Measurements from ENCODE around the gene LIMS1.
A peak's percentile ranks its signal among the peaks of the same experiment; 100 is the strongest.

Gene LIMS1

GRCh38 chr2:108594982-108595464 is 60.8 kb downstream of the LIMS1 start:
- no peak for TF ChIP-seq ZBTB7A (IDR thresholded peaks at IDR 0.05; ENCODE audit: low read depth)
- peak; percentile 23; the same call in 1 of the 2 replicates for TF ChIP-seq NFIC (IDR thresholded peaks at IDR 0.05)
- TF ChIP-seq TAF1 (IDR thresholded peaks at IDR 0.05; ENCODE audit: low read depth), result no peak
- no peak for TF ChIP-seq EGR1 (IDR thresholded peaks at IDR 0.05)
- TF ChIP-seq REST (IDR thresholded peaks at IDR 0.05; ENCODE audit: low read depth), result no peak
- 0 out of 2 replicates have a peak, but pooled peaks have one; percentile 21 for TF ChIP-seq TEAD4 (IDR thresholded peaks at IDR 0.05)

- peak; percentile 17; the same call in 1 of the 2 replicates for TF ChIP-seq RAD21 (IDR thresholded peaks at IDR 0.05; ENCODE audit: low read depth)
Measured at GRCh38 chr2:108597105-108597744, 63.0 kb downstream of the LIMS1 start.

DNA sequence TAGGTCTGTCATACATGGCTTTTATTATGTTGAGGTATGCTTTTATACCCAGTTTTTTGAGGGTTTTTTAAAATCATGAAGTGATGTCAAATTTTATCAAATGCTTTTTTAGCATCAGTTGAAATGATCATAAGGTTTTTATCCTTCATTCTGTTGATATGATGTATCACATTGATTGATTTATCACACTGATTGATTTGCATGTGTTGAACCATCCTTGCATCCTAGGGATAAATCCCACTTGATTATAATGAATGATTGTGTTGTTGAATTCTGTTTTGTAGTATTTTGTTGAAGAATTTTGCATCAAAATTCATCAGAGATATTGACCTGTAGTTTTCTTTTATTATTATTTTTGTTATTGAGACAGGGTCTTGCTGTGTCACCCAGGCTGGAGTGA is 68.2 kb downstream of the LIMS1 start:
- TF ChIP-seq FOXM1 (IDR thresholded peaks at IDR 0.05; ENCODE audit: borderline replicate concordance, low read depth), result no peak

- TF ChIP-seq TAF1 (IDR thresholded peaks at IDR 0.05; ENCODE audit: low read depth) (no peak), CREB1 (IDR thresholded peaks at IDR 0.05; ENCODE audit: low read depth) (no peak), EGR1 (IDR thresholded peaks at IDR 0.05) (no peak), CEBPB (IDR thresholded peaks at IDR 0.05) (no peak), USF1 (IDR thresholded peaks at IDR 0.05) (no peak), YY1 (IDR thresholded peaks at IDR 0.05; ENCODE audit: low read depth) (no peak), RAD21 (IDR thresholded peaks at IDR 0.05; ENCODE audit: low read depth) (no peak), MAX (IDR thresholded peaks at IDR 0.05) (no peak), ZBTB7A (IDR thresholded peaks at IDR 0.05; ENCODE audit: low read depth) (no peak), FOXM1 (IDR thresholded peaks at IDR 0.05; ENCODE audit: borderline replicate concordance, low read depth) (no peak), NFIC (IDR thresholded peaks at IDR 0.05) (no peak), EP300 (IDR thresholded peaks at IDR 0.05; ENCODE audit: borderline replicate concordance) (no peak), REST (IDR thresholded peaks at IDR 0.05; ENCODE audit: low read depth) (no peak), TEAD4 (IDR thresholded peaks at IDR 0.05) (no peak), TCF12 (IDR thresholded peaks at IDR 0.05; ENCODE audit: low read depth) (no peak)
Measured at GRCh38 chr2:108604196-108604595, 69.9 kb downstream of the LIMS1 start.

GRCh38 chr2:108605947-108606346 is 71.7 kb downstream of the LIMS1 start:
- TF ChIP-seq USF1 (IDR thresholded peaks at IDR 0.05) (no peak), NFIC (IDR thresholded peaks at IDR 0.05) (no peak), YY1 (IDR thresholded peaks at IDR 0.05; ENCODE audit: low read depth) (no peak), RAD21 (IDR thresholded peaks at IDR 0.05; ENCODE audit: low read depth) (no peak), TCF12 (IDR thresholded peaks at IDR 0.05; ENCODE audit: low read depth) (no peak), ZBTB7A (IDR thresholded peaks at IDR 0.05; ENCODE audit: low read depth) (no peak), CREB1 (IDR thresholded peaks at IDR 0.05; ENCODE audit: low read depth) (no peak), TAF1 (IDR thresholded peaks at IDR 0.05; ENCODE audit: low read depth) (no peak), EGR1 (IDR thresholded peaks at IDR 0.05) (no peak), EP300 (IDR thresholded peaks at IDR 0.05; ENCODE audit: borderline replicate concordance) (no peak), CEBPB (IDR thresholded peaks at IDR 0.05) (no peak), TEAD4 (IDR thresholded peaks at IDR 0.05) (no peak), FOXM1 (IDR thresholded peaks at IDR 0.05; ENCODE audit: borderline replicate concordance, low read depth) (no peak)

DNA sequence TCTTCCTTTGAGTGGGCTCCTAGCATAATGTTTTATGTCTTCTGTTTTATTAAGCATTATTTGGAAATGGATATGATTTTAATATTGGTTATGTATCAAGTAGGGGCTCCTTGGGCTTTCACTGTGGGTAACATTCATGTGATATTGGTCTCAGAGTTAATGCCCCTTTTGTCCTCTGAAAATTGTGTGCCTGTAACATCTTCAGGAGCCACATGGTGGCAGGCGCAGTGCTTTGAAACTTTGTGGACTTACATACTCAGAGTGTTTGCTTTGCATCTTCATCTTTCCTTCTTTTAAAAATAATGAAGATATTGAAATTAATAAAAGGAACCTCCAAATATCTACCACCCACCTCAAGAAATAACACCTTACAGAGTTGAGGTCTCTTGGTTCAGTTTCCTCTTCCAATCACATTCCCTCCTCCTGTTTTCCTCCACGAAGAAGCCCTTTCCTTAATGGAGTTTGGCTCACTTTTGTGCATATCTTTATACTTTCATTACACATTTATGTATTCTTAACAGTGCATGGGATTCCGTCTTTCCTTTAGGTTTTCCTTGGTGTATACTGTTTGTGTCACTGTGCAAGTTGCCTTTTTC is 73.5 kb downstream of the LIMS1 start:
- TF ChIP-seq CREB1 (IDR thresholded peaks at IDR 0.05; ENCODE audit: low read depth), result no peak
- peak; percentile 57 for TF ChIP-seq RAD21 (IDR thresholded peaks at IDR 0.05; ENCODE audit: low read depth)
- no peak for TF ChIP-seq ZBTB7A (IDR thresholded peaks at IDR 0.05; ENCODE audit: low read depth)
- TF ChIP-seq USF1 (IDR thresholded peaks at IDR 0.05), result no peak

Measured in Ishikawa (cell line).